Measurements from ENCODE around the gene SOX15. TPM values are rescaled to one million over a fixed set of nuclear protein-coding genes. Genes with fewer than 3 reads are reported as not detected.

Gene SOX15
- total and polyA plus RNA-seq, 2 of the 13 experiments (the other 11 are each of a cell fraction or from before 2014, with no cell fraction given) = 0.07 to 0.18 TPM

DNA sequence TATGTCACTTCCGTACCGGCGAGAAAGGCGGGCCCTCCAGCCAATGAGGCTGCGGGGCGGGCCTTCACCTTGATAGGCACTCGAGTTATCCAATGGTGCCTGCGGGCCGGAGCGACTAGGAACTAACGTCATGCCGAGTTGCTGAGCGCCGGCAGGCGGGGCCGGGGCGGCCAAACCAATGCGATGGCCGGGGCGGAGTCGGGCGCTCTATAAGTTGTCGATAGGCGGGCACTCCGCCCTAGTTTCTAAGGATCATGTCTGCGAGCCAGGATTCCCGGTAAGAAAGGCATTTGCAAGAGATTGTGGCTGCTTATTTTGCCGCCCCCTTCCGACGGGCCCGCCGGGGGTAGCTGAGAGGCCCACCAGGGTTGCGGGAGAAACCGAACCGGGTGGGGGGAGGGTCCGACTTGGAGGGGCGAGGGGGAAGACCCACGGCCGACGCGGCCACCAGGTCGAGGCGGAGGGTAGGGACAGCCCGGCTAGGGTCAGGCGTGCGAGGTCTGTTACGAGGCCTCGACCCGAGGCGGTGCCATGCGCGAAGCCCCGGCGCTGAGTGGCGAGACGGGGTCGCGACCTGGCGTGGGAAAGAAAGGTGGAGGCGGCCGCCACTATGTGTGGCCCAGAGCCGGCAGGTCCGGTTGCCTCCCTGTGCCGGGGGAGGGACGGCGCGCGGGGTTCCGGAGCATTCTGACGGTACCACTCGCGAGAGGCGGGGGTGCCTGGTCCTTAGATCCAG is 17.1 kb downstream of the SOX15 start (continued):
- TF ChIP-seq SMAD1 (CRISPR knock-in tag; IDR thresholded peaks at IDR 0.05; ENCODE audit: borderline replicate concordance, low read depth) (peak; percentile 91), ZNF589 (CRISPR knock-in tag; conservative IDR thresholded peaks at IDR 0.05) (peak; percentile 81), CC2D1A (CRISPR knock-in tag; IDR thresholded peaks at IDR 0.05) (no peak), HNRNPLL (IDR thresholded peaks at IDR 0.05; ENCODE audit: low read depth, low read length, poor library complexity, severe bottlenecking) (peak; percentile 41), ZFP62 (CRISPR knock-in tag; IDR thresholded peaks at IDR 0.05) (no peak), TEAD3 (CRISPR knock-in tag; optimal IDR thresholded peaks at IDR 0.05; ENCODE audit: borderline replicate concordance) (no peak), AGO1 (IDR thresholded peaks at IDR 0.05; ENCODE audit: low read depth, low read length, poor library complexity, severe bottlenecking) (peak; percentile 86), HMGA1 (CRISPR knock-in tag; conservative IDR thresholded peaks at IDR 0.05) (no peak), POLR2AphosphoS5 (IDR thresholded peaks at IDR 0.05; ENCODE audit: low read depth, low read length) (peak; percentile 98), ELF1 (CRISPR knock-in tag; IDR thresholded peaks at IDR 0.05) (no peak), NR3C1 (CRISPR knock-in tag; IDR thresholded peaks at IDR 0.05) (no peak), ETV6 (CRISPR knock-in tag; conservative IDR thresholded peaks at IDR 0.05) (no peak), ZNF776 (CRISPR knock-in tag; IDR thresholded peaks at IDR 0.05) (peak; percentile 61; the same call in 1 of the 2 replicates), ZNF282 (IDR thresholded peaks at IDR 0.05; ENCODE audit: partially characterized antibody) (no peak), STAG1 (CRISPR knock-in tag; IDR thresholded peaks at IDR 0.05) (no peak), NONO (IDR thresholded peaks at IDR 0.05) (no peak), NONO (CRISPR knock-in tag; conservative IDR thresholded peaks at IDR 0.05) (peak; percentile 88), RBFOX2 (IDR thresholded peaks at IDR 0.05; ENCODE audit: low read depth, low read length) (peak; percentile 99), ZSCAN22 (CRISPR knock-in tag; IDR thresholded peaks at IDR 0.05) (no peak), ZNF143 (CRISPR knock-in tag; IDR thresholded peaks at IDR 0.05) (no peak), AKAP8 (CRISPR knock-in tag; IDR thresholded peaks at IDR 0.05) (no peak), NFE2 (CRISPR knock-in tag; IDR thresholded peaks at IDR 0.05) (no peak), ZNF124 (CRISPR knock-in tag; IDR thresholded peaks at IDR 0.05) (no peak; the same call in 1 of the 2 replicates)
- TF ChIP-seq, protein P1, sequence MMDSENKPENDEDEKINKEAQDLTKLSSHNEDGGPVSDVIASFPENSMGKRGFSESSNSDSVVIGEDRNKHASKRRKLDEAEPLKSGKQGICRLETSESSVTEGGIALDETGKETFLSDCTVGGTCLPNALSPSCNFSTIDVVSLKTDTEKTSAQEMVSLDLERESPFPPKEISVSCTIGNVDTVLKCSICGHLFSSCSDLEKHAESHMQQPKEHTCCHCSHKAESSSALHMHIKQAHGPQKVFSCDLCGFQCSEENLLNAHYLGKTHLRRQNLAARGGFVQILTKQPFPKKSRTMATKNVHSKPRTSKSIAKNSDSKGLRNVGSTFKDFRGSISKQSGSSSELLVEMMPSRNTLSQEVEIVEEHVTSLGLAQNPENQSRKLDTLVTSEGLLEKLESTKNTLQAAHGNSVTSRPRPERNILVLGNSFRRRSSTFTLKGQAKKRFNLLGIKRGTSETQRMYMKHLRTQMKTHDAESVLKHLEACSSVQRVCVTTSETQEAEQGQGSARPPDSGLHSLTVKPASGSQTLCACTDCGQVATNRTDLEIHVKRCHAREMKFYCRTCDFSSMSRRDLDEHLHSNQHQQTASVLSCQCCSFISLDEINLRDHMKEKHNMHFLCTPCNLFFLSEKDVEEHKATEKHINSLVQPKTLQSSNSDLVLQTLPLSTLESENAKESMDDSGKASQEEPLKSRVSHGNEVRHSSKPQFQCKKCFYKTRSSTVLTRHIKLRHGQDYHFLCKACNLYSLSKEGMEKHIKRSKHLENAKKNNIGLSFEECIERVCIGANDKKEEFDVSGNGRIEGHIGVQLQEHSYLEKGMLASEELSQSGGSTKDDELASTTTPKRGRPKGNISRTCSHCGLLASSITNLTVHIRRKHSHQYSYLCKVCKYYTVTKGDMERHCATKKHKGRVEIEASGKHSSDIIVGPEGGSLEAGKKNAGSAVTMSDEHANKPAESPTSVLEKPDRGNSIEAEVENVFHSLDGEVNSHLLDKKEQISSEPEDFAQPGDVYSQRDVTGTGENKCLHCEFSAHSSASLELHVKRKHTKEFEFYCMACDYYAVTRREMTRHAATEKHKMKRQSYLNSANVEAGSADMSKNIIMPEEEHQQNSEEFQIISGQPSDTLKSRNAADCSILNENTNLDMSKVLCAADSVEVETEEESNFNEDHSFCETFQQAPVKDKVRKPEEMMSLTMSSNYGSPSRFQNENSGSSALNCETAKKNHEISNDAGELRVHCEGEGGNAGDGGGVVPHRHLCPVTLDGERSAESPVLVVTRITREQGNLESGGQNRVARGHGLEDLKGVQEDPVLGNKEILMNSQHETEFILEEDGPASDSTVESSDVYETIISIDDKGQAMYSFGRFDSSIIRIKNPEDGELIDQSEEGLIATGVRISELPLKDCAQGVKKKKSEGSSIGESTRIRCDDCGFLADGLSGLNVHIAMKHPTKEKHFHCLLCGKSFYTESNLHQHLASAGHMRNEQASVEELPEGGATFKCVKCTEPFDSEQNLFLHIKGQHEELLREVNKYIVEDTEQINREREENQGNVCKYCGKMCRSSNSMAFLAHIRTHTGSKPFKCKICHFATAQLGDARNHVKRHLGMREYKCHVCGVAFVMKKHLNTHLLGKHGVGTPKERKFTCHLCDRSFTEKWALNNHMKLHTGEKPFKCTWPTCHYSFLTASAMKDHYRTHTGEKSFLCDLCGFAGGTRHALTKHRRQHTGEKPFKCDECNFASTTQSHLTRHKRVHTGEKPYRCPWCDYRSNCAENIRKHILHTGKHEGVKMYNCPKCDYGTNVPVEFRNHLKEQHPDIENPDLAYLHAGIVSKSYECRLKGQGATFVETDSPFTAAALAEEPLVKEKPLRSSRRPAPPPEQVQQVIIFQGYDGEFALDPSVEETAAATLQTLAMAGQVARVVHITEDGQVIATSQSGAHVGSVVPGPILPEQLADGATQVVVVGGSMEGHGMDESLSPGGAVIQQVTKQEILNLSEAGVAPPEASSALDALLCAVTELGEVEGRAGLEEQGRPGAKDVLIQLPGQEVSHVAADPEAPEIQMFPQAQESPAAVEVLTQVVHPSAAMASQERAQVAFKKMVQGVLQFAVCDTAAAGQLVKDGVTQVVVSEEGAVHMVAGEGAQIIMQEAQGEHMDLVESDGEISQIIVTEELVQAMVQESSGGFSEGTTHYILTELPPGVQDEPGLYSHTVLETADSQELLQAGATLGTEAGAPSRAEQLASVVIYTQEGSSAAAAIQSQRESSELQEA (CRISPR knock-in tag; IDR thresholded peaks at IDR 0.05; ENCODE audit: not compliant biosample characterization) = peak; percentile 27

Data from HepG2 (cell line).